HUES64 (cell line): ENCODE results near the gene WWC2.

ENCODE experiments used
- H3K27ac ChIP-seq: 2 replicates; pipeline ENCODE4 v1.7.0; 2013; ENCODE audit warnings: low read depth, low read length, inconsistent platforms
- H3K27me3 ChIP-seq: 2 replicates; pipeline ENCODE4 v1.6.1; 2013; ENCODE audit warnings: mild to moderate bottlenecking, low read length; ENCODE audit not compliant: insufficient read depth
- H3K36me3 ChIP-seq: 2 replicates; pipeline ENCODE4 v1.6.1; 2013; ENCODE audit warnings: mild to moderate bottlenecking, low read length; ENCODE audit not compliant: insufficient read depth
- H3K4me1 ChIP-seq: 2 replicates; pipeline ENCODE4 v1.6.1; 2013; ENCODE audit warnings: mild to moderate bottlenecking, low read length, moderate library complexity; ENCODE audit not compliant: insufficient read depth
- H3K4me3 ChIP-seq: 2 replicates; pipeline ENCODE4 v1.5.1; 2013; ENCODE audit warnings: mild to moderate bottlenecking, low read length, moderate library complexity
- H3K9ac ChIP-seq: 2 replicates; pipeline ENCODE4 v1.6.1; 2013; ENCODE audit warnings: mild to moderate bottlenecking, low read depth, low read length
- H3K9me3 ChIP-seq: 2 replicates; pipeline ENCODE4 v1.6.1; 2013; ENCODE audit warnings: low read depth, low read length; ENCODE audit not compliant: insufficient read depth
- WGBS: fragments of 150-250, 120-280 bp; methylation state at CpG from one replicate; pipeline ENCODE4 v1.1.7; 2013; ENCODE audit warnings: missing lambda C conversion rate; 5-methylcytosine and 5-hydroxymethylcytosine counted together

WWC2 gene

GRCh38 chr4:183241721-183242151, 142.7 kb downstream of the WWC2 start:
- WGBS, result 89% methylated on average over 6 of the region's 6 CpGs

GRCh38 chr4:183242291-183242690, 143.2 kb downstream of the WWC2 start:
- no peaks in the 10 kb centered on the region for H3K9me3 ChIP-seq
- peaks cover 77% of the 10 kb centered on the region for H3K36me3 ChIP-seq
- no peak overlapping the region for H3K27ac ChIP-seq
- no peak overlapping the region for H3K4me3 ChIP-seq
- H3K9ac ChIP-seq, result no peak overlapping the region
- H3K4me1 ChIP-seq, result peaks cover 46% of the 10 kb centered on the region
- WGBS, result 97% methylated on average over 2 of the region's 2 CpGs
- H3K27me3 ChIP-seq, result no peaks in the 10 kb centered on the region

More at GRCh38 chr4:183241721-183242151, 142.7 kb downstream of the WWC2 start:
- H3K4me3 ChIP-seq, result no peak overlapping the region
- H3K36me3 ChIP-seq, result peaks cover 72% of the 10 kb centered on the region
- H3K27ac ChIP-seq, result peak overlapping the region; percentile 66
- no peaks in the 10 kb centered on the region for H3K27me3 ChIP-seq
- H3K4me1 ChIP-seq, result peaks cover 46% of the 10 kb centered on the region
- H3K9ac ChIP-seq, result 0 out of 2 replicates have a peak overlapping the region, but pooled peaks have one; percentile 24
- H3K9me3 ChIP-seq, result no peaks in the 10 kb centered on the region

- Histone ChIP-seq H3K27me3 (no peaks in the 10 kb centered on the region), H3K27ac (no peak overlapping the region), H3K9ac (no peak overlapping the region), H3K9me3 (no peaks in the 10 kb centered on the region), H3K36me3 (peaks cover 85% of the 10 kb centered on the region), H3K4me3 (no peak overlapping the region), H3K4me1 (peaks cover 34% of the 10 kb centered on the region)
- WGBS, result 93% methylated on average over 8 of the region's 8 CpGs
Measured at GRCh38 chr4:183244019-183244418, 145.0 kb downstream of the WWC2 start.

GRCh38 chr4:183244506-183244905, 145.4 kb downstream of the WWC2 start:
- Histone ChIP-seq H3K27ac (no peak overlapping the region), H3K4me3 (no peak overlapping the region), H3K27me3 (no peaks in the 10 kb centered on the region), H3K9me3 (no peaks in the 10 kb centered on the region), H3K36me3 (peaks cover 90% of the 10 kb centered on the region), H3K4me1 (peaks cover 31% of the 10 kb centered on the region), H3K9ac (no peak overlapping the region)
- 90% methylated on average over 2 of the region's 2 CpGs for WGBS

GRCh38 chr4:183248201-183248600, 149.1 kb downstream of the WWC2 start:
- 98% methylated on average over 2 of the region's 2 CpGs for WGBS
- no peaks in the 10 kb centered on the region for H3K9me3 ChIP-seq
- no peak overlapping the region for H3K27ac ChIP-seq
- peaks cover 92% of the 10 kb centered on the region for H3K36me3 ChIP-seq
- H3K4me3 ChIP-seq, result no peak overlapping the region
- no peaks in the 10 kb centered on the region for H3K4me1 ChIP-seq
- no peaks in the 10 kb centered on the region for H3K27me3 ChIP-seq
- H3K9ac ChIP-seq, result no peak overlapping the region

- no peak overlapping the region for H3K27ac ChIP-seq
- no peaks in the 10 kb centered on the region for H3K4me1 ChIP-seq
- H3K9ac ChIP-seq, result no peak overlapping the region
- H3K36me3 ChIP-seq, result peaks cover 94% of the 10 kb centered on the region
- 42% methylated on average over 1 of the region's 2 CpGs for WGBS
- no peaks in the 10 kb centered on the region for H3K9me3 ChIP-seq
- H3K4me3 ChIP-seq, result no peak overlapping the region
- no peaks in the 10 kb centered on the region for H3K27me3 ChIP-seq
Measured at GRCh38 chr4:183249854-183250253, 150.8 kb downstream of the WWC2 start.

- H3K9me3 ChIP-seq, result no peaks in the 10 kb centered on the region
- no peak overlapping the region for H3K27ac ChIP-seq
- H3K4me1 ChIP-seq, result no peaks in the 10 kb centered on the region
- WGBS, result 96% methylated on average over 2 of the region's 2 CpGs
- peaks cover 93% of the 10 kb centered on the region for H3K36me3 ChIP-seq
- no peak overlapping the region for H3K4me3 ChIP-seq
- H3K27me3 ChIP-seq, result no peaks in the 10 kb centered on the region
- H3K9ac ChIP-seq, result no peak overlapping the region
Measured at GRCh38 chr4:183250831-183251230, 151.8 kb downstream of the WWC2 start.

- 96% methylated on average over 3 of the region's 4 CpGs for WGBS
- peaks cover 82% of the 10 kb centered on the region for H3K36me3 ChIP-seq
Measured at GRCh38 chr4:183252959-183253358, 153.9 kb downstream of the WWC2 start.

GRCh38 chr4:183253451-183253850, 154.4 kb downstream of the WWC2 start:
- H3K9me3 ChIP-seq, result no peaks in the 10 kb centered on the region
- peaks cover 82% of the 10 kb centered on the region for H3K36me3 ChIP-seq
- H3K4me1 ChIP-seq, result no peaks in the 10 kb centered on the region
- no peaks in the 10 kb centered on the region for H3K27me3 ChIP-seq
- 83% methylated on average over 1 of the region's 1 CpG for WGBS
- H3K27ac ChIP-seq, result no peak overlapping the region
- no peak overlapping the region for H3K4me3 ChIP-seq
- no peak overlapping the region for H3K9ac ChIP-seq

More at GRCh38 chr4:183252959-183253358, 153.9 kb downstream of the WWC2 start:
- Histone ChIP-seq H3K9me3 (no peaks in the 10 kb centered on the region), H3K9ac (no peak overlapping the region), H3K27ac (no peak overlapping the region), H3K4me1 (no peaks in the 10 kb centered on the region), H3K27me3 (no peaks in the 10 kb centered on the region), H3K4me3 (no peak overlapping the region)

GRCh38 chr4:183254162-183254561, 155.1 kb downstream of the WWC2 start:
- Histone ChIP-seq H3K27me3 (no peaks in the 10 kb centered on the region), H3K4me1 (no peaks in the 10 kb centered on the region), H3K9ac (no peak overlapping the region), H3K4me3 (no peak overlapping the region), H3K27ac (no peak overlapping the region), H3K36me3 (peaks cover 82% of the 10 kb centered on the region), H3K9me3 (no peaks in the 10 kb centered on the region)
- 94% methylated on average over 6 of the region's 6 CpGs for WGBS

GRCh38 chr4:183255487-183255886, 156.4 kb downstream of the WWC2 start:
- WGBS, result 98% methylated on average over 2 of the region's 3 CpGs
- no peaks in the 10 kb centered on the region for H3K9me3 ChIP-seq
- peaks cover 82% of the 10 kb centered on the region for H3K36me3 ChIP-seq
- H3K4me3 ChIP-seq, result no peak overlapping the region
- no peak overlapping the region for H3K27ac ChIP-seq
- H3K9ac ChIP-seq, result no peak overlapping the region
- H3K4me1 ChIP-seq, result no peaks in the 10 kb centered on the region
- no peaks in the 10 kb centered on the region for H3K27me3 ChIP-seq

- no peak overlapping the region for H3K9ac ChIP-seq
- 93% methylated on average over 6 of the region's 6 CpGs for WGBS
- no peak overlapping the region for H3K4me3 ChIP-seq
- H3K27me3 ChIP-seq, result no peaks in the 10 kb centered on the region
- peaks cover 82% of the 10 kb centered on the region for H3K36me3 ChIP-seq
- H3K4me1 ChIP-seq, result no peaks in the 10 kb centered on the region
- no peaks in the 10 kb centered on the region for H3K9me3 ChIP-seq
- H3K27ac ChIP-seq, result no peak overlapping the region
Measured at GRCh38 chr4:183256343-183256742, 157.3 kb downstream of the WWC2 start.
